ENCODE data around the gene AGXT2.

Gene AGXT2

GRCh38 chr5:34998058-34998789 is 49.5 kb downstream of the AGXT2 start:
- H3K4me3 ChIP-seq (ENCODE audit: low read depth, low read length): no peak overlapping the region
- no peak for TF ChIP-seq MYC (IDR thresholded peaks at IDR 0.05; ENCODE audit: low read depth, low read length)
- no peak for TF ChIP-seq MAX (IDR thresholded peaks at IDR 0.05; ENCODE audit: low read depth, low read length)
- TF ChIP-seq CTCF (IDR thresholded peaks at IDR 0.05; ENCODE audit: low read depth, low read length): no peak
- no peak for TF ChIP-seq POLR2A (IDR thresholded peaks at IDR 0.05; ENCODE audit: extremely low read depth, insufficient read length)
- no peak for DNase-seq (ENCODE audit: low read depth)

- H3K4me3 ChIP-seq (ENCODE audit: low read depth, low read length): no peak overlapping the region
- DNase-seq (ENCODE audit: low read depth): no peak
- TF ChIP-seq MYC (IDR thresholded peaks at IDR 0.05; ENCODE audit: low read depth, low read length) (no peak), MAX (IDR thresholded peaks at IDR 0.05; ENCODE audit: low read depth, low read length) (no peak), CTCF (IDR thresholded peaks at IDR 0.05; ENCODE audit: low read depth, low read length) (no peak), POLR2A (IDR thresholded peaks at IDR 0.05; ENCODE audit: extremely low read depth, insufficient read length) (no peak)
Measured at GRCh38 chr5:34996261-34996660, 51.5 kb downstream of the AGXT2 start.

- no peak overlapping the region for H3K4me3 ChIP-seq (ENCODE audit: low read depth, low read length)
- DNase-seq (ENCODE audit: low read depth): no peak
- no peak for TF ChIP-seq CTCF (IDR thresholded peaks at IDR 0.05; ENCODE audit: low read depth, low read length)
- no peak for TF ChIP-seq POLR2A (IDR thresholded peaks at IDR 0.05; ENCODE audit: extremely low read depth, insufficient read length)
- TF ChIP-seq MAX (IDR thresholded peaks at IDR 0.05; ENCODE audit: low read depth, low read length): no peak
- no peak for TF ChIP-seq MYC (IDR thresholded peaks at IDR 0.05; ENCODE audit: low read depth, low read length)
Measured at GRCh38 chr5:34993951-34994350, 53.8 kb downstream of the AGXT2 start.

DNA sequence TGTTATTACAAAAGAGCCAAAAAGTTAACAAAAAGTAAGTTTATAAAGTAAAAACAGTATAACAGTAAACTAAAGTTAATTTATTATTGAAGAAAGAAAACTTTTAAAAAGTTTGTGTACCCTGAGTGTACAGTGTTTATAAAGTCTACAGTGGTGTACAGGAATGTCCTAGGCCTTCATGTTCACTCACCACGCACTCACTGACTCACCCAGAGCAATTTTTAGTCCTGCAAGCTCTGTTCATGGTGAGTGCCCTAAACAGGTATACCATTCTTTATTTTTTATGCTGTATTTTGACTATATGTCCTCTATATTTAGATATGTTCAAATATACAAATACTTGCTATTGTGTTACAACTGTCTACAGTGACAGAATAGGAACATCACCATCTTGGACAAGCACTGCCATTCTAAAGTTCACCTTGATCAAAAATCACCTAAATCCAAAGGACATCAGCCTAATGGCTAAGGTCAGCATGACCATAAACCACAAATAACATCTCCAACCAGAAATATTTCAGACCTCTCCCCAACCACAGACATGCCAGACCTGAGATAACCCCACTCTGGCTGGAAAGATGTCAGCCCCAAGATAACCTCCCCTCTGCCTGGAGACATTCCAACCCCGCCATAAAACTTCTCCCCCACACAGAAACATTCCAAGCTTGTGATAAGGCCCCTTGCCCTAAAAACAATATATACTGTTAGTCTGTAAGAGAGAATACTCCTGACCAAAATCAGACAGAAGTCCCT is 56.1 kb downstream of the AGXT2 start:
- TF ChIP-seq CTCF (IDR thresholded peaks at IDR 0.05; ENCODE audit: low read depth, low read length): no peak
- no peak for TF ChIP-seq MYC (IDR thresholded peaks at IDR 0.05; ENCODE audit: low read depth, low read length)
- no peak for TF ChIP-seq MAX (IDR thresholded peaks at IDR 0.05; ENCODE audit: low read depth, low read length)
- no peak for TF ChIP-seq POLR2A (IDR thresholded peaks at IDR 0.05; ENCODE audit: extremely low read depth, insufficient read length)
- H3K4me3 ChIP-seq (ENCODE audit: low read depth, low read length): no peak overlapping the region
- DNase-seq (ENCODE audit: low read depth): no peak

GRCh38 chr5:34986965-34987364 is 60.8 kb downstream of the AGXT2 start:
- H3K4me3 ChIP-seq (ENCODE audit: low read depth, low read length): no peak overlapping the region
- no peak for TF ChIP-seq MAX (IDR thresholded peaks at IDR 0.05; ENCODE audit: low read depth, low read length)
- no peak for TF ChIP-seq MYC (IDR thresholded peaks at IDR 0.05; ENCODE audit: low read depth, low read length)
- no peak for TF ChIP-seq CTCF (IDR thresholded peaks at IDR 0.05; ENCODE audit: low read depth, low read length)
- no peak for TF ChIP-seq POLR2A (IDR thresholded peaks at IDR 0.05; ENCODE audit: extremely low read depth, insufficient read length)
- no peak for DNase-seq (ENCODE audit: low read depth)
